K562 (cell line): ENCODE data around the gene LMOD1.

Experiments
- BHLHE40 ChIP-seq: IDR thresholded peaks from 2 replicates; pipeline ENCODE4 v1.6.1; 2011; ENCODE audit warnings: low read length, improper control_type of control experiment
- FOS ChIP-seq: IDR thresholded peaks from 3 replicates; pipeline ENCODE4 v1.6.1; 2011; ENCODE audit not compliant: insufficient read length; ENCODE audit errors: extremely low read depth
- FOXK2 ChIP-seq, 2 experiments: fragments of 450-650 bp; IDR thresholded peaks in 1 of 2; conservative IDR thresholded peaks in 1 of 2; 2 replicates each; pipeline ENCODE4 v1.6.1; 2016; ENCODE audit warnings: low read depth in 2 of 2, mild to moderate bottlenecking in 1 of 2
- FOXP4 ChIP-seq: sonication (generic); formaldehyde crosslinking; IDR thresholded peaks from 2 replicates; pipeline ENCODE4 v1.8.0; 2022; ENCODE audit warnings: mild to moderate bottlenecking, missing genetic modification reagents, borderline replicate concordance
- POLR2A ChIP-seq: fragments of 450-650 bp; conservative IDR thresholded peaks from 2 replicates; pipeline ENCODE4 v1.6.1; 2016
- POLR2AphosphoS5 ChIP-seq: IDR thresholded peaks from 2 replicates; pipeline ENCODE4 v1.6.1; 2011; ENCODE audit warnings: mild to moderate bottlenecking, low read depth, low read length, moderate library complexity; ENCODE audit not compliant: control insufficient read depth, insufficient read depth
- TOE1 ChIP-seq, 2 experiments: fragments of 450-650 bp in 1 of 2; sonication (generic) in 1 of 2; formaldehyde crosslinking in 1 of 2; IDR thresholded peaks; 2 replicates each; pipeline versions ENCODE4 v1.7.1 to v1.8.0; 2016 to 2022; ENCODE audit warnings: borderline replicate concordance in 2 of 2, mild to moderate bottlenecking in 2 of 2, antibody characterized with exemption in 1 of 2, inconsistent platforms in 1 of 2, low read depth in 1 of 2, missing genetic modification reagents in 1 of 2, moderate library complexity in 1 of 2
- TRIM28 ChIP-seq: fragments of 450-650 bp; IDR thresholded peaks from 2 replicates; pipeline ENCODE4 v1.6.1; 2017

- TF ChIP-seq FOS: no peak
- TF ChIP-seq FOXP4 (CRISPR knock-in tag): no peak
- no peak for TF ChIP-seq POLR2A
- TF ChIP-seq FOXK2 (conservative IDR thresholded peaks at IDR 0.05 in 1 of 2, IDR thresholded peaks at IDR 0.05 in 1 of 2; ENCODE audit: low read depth in 2 of 2): no peak
- no peak for TF ChIP-seq TRIM28
- no peak for TF ChIP-seq BHLHE40
- TF ChIP-seq TOE1 (IDR thresholded peaks at IDR 0.05; ENCODE audit: borderline replicate concordance): no peak
- no peak for TF ChIP-seq TOE1 (CRISPR knock-in tag; IDR thresholded peaks at IDR 0.05; ENCODE audit: borderline replicate concordance, low read depth)
- TF ChIP-seq POLR2AphosphoS5: no peak
Observed at GRCh38 chr1:201928266-201928665, 18.1 kb downstream of the LMOD1 start.
